ENCODE results near the gene YAE1. TPM values are rescaled to one million over a fixed set of nuclear protein-coding genes. Genes with fewer than 3 reads are reported as not detected.

The YAE1 gene
- total and polyA plus RNA-seq, 2 experiments from 2014 or later: 29.6 to 36.3 TPM

DNA sequence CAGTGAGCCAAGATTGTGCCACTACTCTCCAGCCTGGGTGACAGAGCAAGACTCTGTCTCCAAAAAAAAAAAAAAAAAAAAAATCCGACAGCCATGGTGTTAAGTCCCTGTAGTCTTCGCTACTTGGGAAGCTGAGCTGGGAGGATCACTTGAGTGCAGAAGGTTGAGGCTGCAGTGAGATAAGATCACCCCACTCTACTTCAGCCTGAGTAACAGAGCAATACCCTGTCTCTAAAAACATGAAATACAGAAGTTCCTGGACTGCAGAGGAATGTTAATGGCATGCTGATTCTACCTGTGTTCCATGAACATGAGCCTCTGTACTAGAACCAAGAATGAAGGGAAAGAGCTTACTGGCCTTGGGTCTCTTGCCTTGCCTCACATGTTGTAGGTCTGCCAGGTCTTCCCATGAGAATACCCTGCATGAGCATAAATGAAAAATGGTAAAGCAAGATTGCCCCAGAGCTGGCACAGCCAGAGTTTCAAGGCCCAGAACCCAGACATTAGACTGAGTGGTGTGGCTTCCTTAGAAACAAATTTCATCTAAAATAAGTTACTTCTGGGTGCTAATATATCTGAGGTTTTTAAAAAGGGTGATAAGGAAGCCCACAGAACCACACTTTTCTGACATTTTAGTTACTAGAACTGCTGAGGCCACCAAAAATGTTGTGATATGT is 8.6 kb downstream of the YAE1 start:
- Histone ChIP-seq H3K9me3 (ENCODE audit: low read depth) (no peaks in the 10 kb centered on the region), H3K4me3 (no peak overlapping the region), H3K36me3 (replicated peaks; ENCODE audit: insufficient read depth, low read depth) (peaks cover 3% of the 10 kb centered on the region), H3K79me2 (no peaks in the 10 kb centered on the region), H3K4me1 (ENCODE audit: insufficient read depth) (no peaks in the 10 kb centered on the region), H2AFZ (no peak overlapping the region), H3K4me2 (no peak overlapping the region), H3K27ac (no peak overlapping the region), H3K27me3 (no peaks in the 10 kb centered on the region), H3K9me2 (replicated peaks; ENCODE audit: insufficient read depth) (no peaks in the 10 kb centered on the region), H4K20me1 (ENCODE audit: insufficient read depth, poor library complexity, severe bottlenecking) (no peaks in the 10 kb centered on the region)
- 91% methylated on average over 2 of the region's 2 CpGs for WGBS (ENCODE audit: low lambda C conversion rate, missing lambda C conversion rate)
- no peak for DNase-seq (ENCODE audit: low spot score)
- TF ChIP-seq, protein P1, sequence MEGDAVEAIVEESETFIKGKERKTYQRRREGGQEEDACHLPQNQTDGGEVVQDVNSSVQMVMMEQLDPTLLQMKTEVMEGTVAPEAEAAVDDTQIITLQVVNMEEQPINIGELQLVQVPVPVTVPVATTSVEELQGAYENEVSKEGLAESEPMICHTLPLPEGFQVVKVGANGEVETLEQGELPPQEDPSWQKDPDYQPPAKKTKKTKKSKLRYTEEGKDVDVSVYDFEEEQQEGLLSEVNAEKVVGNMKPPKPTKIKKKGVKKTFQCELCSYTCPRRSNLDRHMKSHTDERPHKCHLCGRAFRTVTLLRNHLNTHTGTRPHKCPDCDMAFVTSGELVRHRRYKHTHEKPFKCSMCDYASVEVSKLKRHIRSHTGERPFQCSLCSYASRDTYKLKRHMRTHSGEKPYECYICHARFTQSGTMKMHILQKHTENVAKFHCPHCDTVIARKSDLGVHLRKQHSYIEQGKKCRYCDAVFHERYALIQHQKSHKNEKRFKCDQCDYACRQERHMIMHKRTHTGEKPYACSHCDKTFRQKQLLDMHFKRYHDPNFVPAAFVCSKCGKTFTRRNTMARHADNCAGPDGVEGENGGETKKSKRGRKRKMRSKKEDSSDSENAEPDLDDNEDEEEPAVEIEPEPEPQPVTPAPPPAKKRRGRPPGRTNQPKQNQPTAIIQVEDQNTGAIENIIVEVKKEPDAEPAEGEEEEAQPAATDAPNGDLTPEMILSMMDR (IDR thresholded peaks at IDR 0.05; ENCODE audit: poor library complexity): no peak
- TF ChIP-seq EZH2 (IDR thresholded peaks at IDR 0.05; ENCODE audit: borderline replicate concordance) (no peak), EZH2phosphoT487 (IDR thresholded peaks at IDR 0.05; ENCODE audit: low read depth, severe bottlenecking, unreplicated experiment) (no peak)

DNA sequence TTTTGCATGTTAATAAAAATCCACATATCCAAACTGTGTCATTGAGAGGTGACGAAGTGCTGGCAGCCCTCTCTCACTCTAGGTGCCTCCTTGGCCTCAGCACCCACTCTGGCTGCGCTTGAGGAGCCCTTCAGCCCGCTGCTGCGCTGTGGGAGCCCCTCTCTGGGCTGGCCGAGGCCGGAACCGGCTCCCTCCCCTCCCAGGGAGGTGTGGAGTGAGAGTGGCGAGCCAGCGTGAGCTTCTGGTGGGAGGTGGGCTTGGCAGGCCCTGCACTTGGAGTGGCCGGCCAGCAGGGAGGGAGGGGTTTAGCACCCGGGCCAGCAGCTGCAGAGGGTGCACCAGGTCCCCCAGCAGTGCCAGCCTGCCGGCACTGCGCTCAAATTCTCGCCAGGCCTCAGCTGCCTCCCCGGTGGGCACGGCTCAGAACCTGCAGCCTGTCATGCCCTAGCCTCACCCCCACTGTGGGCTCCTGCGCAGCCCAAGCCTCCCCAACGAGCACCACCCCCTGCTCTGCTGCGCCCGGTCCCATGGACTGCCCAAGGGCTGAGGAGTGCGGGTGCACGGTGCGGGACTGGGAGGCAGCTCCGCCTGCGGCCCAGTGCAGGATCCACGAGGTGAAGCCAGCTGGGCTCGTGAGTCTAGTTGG is 11.1 kb downstream of the YAE1 start:
- TF ChIP-seq, protein P1 (IDR thresholded peaks at IDR 0.05; ENCODE audit: poor library complexity): no peak
- TF ChIP-seq EZH2phosphoT487 (IDR thresholded peaks at IDR 0.05; ENCODE audit: low read depth, severe bottlenecking, unreplicated experiment) (no peak), EZH2 (IDR thresholded peaks at IDR 0.05; ENCODE audit: borderline replicate concordance) (no peak)
- Histone ChIP-seq H3K27ac (no peak overlapping the region), H3K4me3 (no peak overlapping the region), H3K27me3 (no peaks in the 10 kb centered on the region), H3K9me2 (replicated peaks; ENCODE audit: insufficient read depth) (no peaks in the 10 kb centered on the region), H3K9me3 (ENCODE audit: low read depth) (no peaks in the 10 kb centered on the region), H3K4me2 (no peak overlapping the region), H3K79me2 (no peaks in the 10 kb centered on the region), H4K20me1 (ENCODE audit: insufficient read depth, poor library complexity, severe bottlenecking) (no peaks in the 10 kb centered on the region), H3K36me3 (replicated peaks; ENCODE audit: insufficient read depth, low read depth) (peaks cover 3% of the 10 kb centered on the region), H3K4me1 (ENCODE audit: insufficient read depth) (no peaks in the 10 kb centered on the region), H2AFZ (no peak overlapping the region)
- 99% methylated on average over 25 of the region's 27 CpGs for WGBS (ENCODE audit: low lambda C conversion rate, missing lambda C conversion rate)
- no peak for DNase-seq (ENCODE audit: low spot score)

DNA sequence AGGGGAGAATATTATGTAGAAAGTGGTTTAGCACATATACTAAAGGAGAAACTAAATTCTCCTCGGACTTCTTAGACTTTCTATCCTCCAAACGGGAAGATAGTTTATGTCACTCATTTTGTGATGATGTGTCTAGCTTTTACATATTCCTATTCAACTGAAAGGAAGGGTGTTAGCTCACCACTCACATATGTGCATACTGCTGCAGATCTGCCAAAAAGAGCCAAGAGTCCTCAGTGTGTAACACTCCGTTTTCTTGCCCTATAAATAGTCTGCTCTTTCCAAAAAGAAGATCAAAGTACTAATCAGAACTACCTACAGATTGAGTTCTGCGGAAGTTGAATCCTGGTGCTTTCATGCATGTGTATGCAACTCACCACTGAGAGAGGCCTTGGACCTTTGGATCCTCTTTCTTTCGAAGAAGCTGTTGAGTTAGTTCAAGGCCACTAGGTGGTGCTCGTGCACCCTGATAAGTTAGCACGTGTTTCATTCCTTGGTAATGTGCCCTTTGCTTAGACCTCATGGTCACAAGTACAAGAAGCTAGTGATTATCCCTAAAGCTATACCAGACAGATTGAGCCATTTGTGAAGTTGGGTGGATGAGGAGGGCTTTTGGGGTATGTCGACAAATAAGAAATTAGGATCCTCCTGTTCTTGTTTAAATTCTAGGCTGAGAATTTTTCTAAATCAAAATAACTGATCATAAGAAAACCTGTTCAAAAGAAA is 14.1 kb downstream of the YAE1 start:
- Histone ChIP-seq H3K4me1 (ENCODE audit: insufficient read depth) (no peaks in the 10 kb centered on the region), H3K9me2 (replicated peaks; ENCODE audit: insufficient read depth) (no peaks in the 10 kb centered on the region), H3K4me2 (no peak overlapping the region), H3K9me3 (ENCODE audit: low read depth) (no peaks in the 10 kb centered on the region), H3K36me3 (replicated peaks; ENCODE audit: insufficient read depth, low read depth) (no peaks in the 10 kb centered on the region), H3K27me3 (no peaks in the 10 kb centered on the region), H3K79me2 (no peaks in the 10 kb centered on the region), H3K27ac (no peak overlapping the region), H3K4me3 (no peak overlapping the region), H2AFZ (no peak overlapping the region), H4K20me1 (ENCODE audit: insufficient read depth, poor library complexity, severe bottlenecking) (no peaks in the 10 kb centered on the region)
- no peak for TF ChIP-seq EZH2phosphoT487 (IDR thresholded peaks at IDR 0.05; ENCODE audit: low read depth, severe bottlenecking, unreplicated experiment)
- TF ChIP-seq EZH2 (IDR thresholded peaks at IDR 0.05; ENCODE audit: borderline replicate concordance): no peak
- TF ChIP-seq, protein P1 (IDR thresholded peaks at IDR 0.05; ENCODE audit: poor library complexity): peak; percentile 85
- DNase-seq (ENCODE audit: low spot score): peak; percentile 95
- WGBS (ENCODE audit: low lambda C conversion rate, missing lambda C conversion rate): 20% methylated on average over 8 of the region's 8 CpGs
